Measurements from ENCODE around the gene FAM193A.
"Not testable (repeated sequence)": the region's sequence is repeated elsewhere in the genome, so short reads cannot be mapped to it uniquely, and the experiment has no call there.

The FAM193A gene

DNA sequence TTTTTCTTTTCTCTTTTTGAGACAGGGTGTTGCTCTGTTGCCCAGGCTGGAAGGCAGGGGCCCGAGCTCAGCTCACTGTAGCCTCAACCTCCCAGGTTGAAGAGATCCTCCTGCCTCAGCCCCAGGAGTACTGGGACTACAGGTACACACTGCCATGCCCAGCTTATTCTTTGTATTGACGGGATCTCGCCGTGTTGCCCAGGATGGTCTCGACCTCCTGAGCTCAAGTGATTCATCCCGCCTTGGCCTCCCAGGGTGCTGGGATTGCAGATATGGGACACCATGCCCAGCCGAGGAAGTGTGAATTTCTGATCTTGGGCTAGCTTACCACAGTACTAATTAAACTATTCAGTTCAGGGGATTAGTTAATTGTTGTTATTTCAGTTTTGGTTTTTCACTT, 28.6 kb upstream of the FAM193A start:
- TF ChIP-seq, protein P1, sequence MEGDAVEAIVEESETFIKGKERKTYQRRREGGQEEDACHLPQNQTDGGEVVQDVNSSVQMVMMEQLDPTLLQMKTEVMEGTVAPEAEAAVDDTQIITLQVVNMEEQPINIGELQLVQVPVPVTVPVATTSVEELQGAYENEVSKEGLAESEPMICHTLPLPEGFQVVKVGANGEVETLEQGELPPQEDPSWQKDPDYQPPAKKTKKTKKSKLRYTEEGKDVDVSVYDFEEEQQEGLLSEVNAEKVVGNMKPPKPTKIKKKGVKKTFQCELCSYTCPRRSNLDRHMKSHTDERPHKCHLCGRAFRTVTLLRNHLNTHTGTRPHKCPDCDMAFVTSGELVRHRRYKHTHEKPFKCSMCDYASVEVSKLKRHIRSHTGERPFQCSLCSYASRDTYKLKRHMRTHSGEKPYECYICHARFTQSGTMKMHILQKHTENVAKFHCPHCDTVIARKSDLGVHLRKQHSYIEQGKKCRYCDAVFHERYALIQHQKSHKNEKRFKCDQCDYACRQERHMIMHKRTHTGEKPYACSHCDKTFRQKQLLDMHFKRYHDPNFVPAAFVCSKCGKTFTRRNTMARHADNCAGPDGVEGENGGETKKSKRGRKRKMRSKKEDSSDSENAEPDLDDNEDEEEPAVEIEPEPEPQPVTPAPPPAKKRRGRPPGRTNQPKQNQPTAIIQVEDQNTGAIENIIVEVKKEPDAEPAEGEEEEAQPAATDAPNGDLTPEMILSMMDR (conservative IDR thresholded peaks at IDR 0.05; ENCODE audit: low read length): no peak
- no peak overlapping the region for H3K4me3 ChIP-seq (ENCODE audit: low read length)
- no peak for DNase-seq (ENCODE audit: low read depth)

DNA sequence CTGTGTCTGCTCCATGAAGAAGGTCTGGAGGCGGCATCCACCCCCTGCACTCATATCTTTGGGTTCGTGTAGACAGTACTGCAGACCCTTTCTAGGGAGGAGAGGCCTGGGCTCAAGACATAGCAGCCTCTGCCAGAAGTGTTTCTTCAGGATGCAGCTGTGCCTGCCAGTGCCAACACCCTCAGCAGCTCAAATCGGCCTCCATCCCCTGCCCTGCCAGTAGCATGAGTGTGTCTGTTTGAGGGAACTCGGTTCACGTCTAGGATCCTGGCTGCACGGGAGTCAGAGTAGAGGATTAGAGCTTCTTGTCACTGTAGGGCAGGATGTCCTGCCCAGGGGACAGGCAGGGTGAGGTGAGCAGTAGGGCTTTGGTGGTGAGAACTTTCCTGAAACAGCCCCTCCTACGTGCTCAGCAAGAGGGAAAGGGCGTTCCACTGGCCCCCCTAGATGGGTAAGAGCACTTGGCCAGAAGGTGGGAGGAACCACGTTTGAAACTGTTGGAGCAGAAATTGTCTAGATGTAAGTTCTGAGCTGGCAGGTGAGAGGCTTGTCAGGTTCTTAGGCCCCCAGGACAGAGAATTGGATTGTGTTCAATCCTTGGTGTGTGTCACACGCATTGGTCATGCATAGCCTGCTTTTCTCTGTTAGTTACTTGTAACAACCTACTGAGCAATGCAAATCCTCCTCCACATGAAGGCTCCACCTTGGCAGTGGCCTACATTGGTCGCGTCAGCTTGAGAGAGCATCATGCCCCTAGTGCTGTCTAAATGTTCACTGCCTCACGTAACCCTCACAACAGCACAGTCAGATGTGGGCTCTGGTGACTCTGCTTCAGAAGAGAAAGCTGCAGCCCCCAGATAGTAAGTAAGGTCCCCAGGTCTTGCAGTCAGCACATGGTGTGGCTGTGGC, 25.8 kb upstream of the FAM193A start:
- no peak for DNase-seq (ENCODE audit: low read depth)
- TF ChIP-seq, protein P1 (conservative IDR thresholded peaks at IDR 0.05; ENCODE audit: low read length): no peak
- H3K4me3 ChIP-seq (ENCODE audit: low read length): no peak overlapping the region

GRCh38 chr4:2511645-2512131, 24.8 kb upstream of the FAM193A start:
- TF ChIP-seq, protein P1 (conservative IDR thresholded peaks at IDR 0.05; ENCODE audit: low read length): no peak
- H3K4me3 ChIP-seq (ENCODE audit: low read length): no peak overlapping the region
- no peak for DNase-seq (ENCODE audit: low read depth)

GRCh38 chr4:2512396-2513135, 23.9 kb upstream of the FAM193A start:
- no peak for DNase-seq (ENCODE audit: low read depth)
- H3K4me3 ChIP-seq (ENCODE audit: low read length): no peak overlapping the region

DNA sequence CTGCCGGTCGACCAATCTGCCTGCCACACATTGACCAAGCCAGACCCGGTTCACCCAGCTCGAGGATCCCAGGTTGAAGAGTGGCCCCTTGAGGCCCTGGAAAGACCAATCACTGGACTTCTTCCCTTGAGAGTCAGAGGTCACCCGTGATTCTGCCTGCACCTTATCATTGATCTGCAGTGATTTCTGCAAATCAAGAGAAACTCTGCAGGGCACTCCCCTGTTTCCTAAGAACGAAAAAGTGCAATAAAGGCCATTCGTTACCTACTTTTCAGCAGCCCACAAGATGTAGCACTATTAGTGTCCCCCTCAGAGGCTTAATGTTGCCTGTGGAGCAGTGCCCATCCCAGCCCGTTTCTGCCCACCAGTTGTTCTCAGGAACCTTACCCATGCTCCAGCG, 22.3 kb upstream of the FAM193A start:
- not testable (repeated sequence) for H3K4me3 ChIP-seq (ENCODE audit: low read length); DNase-seq (ENCODE audit: low read depth)

More at GRCh38 chr4:2512396-2513135, 23.9 kb upstream of the FAM193A start:
- TF ChIP-seq, protein P1 (conservative IDR thresholded peaks at IDR 0.05; ENCODE audit: low read length): no peak

- not testable (repeated sequence) for DNase-seq (ENCODE audit: low read depth); H3K4me3 ChIP-seq (ENCODE audit: low read length)
Measured at GRCh38 chr4:2514944-2515343, 21.5 kb upstream of the FAM193A start.

DNA sequence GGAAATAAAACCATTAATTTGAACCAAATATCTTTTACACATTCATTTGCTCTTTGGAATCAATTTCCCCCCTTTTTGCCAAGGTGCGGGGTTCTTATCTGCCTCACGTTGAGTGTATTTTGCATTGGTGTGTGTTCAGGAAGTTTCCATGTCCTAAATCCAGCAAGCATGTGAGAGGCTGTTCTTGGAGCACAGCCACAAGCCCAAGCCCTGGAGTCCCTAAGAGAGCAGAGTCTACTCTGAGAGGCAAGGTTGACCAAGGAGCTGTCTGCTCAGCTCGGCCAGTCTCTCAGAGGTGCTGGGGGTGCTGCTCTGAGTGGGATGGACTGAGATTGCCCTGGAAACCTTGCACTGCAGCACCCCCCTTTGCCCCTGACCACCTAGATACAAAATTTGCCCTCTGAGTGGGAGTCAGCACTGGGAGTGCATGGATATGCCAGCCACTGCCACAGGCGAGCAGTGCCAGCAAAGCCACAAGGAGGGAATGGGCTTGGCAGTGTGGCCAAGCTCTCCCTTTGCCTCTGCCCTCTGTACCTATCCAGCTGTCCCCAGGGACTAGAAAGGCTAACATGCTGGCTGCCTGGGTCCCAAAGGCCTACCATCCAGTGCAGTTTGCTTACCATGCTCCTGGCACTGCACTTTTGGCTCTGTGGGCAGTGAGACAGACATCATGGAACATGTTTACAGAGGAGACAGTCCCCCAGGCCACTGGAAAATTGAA, 20.5 kb upstream of the FAM193A start:
- TF ChIP-seq, protein P1 (conservative IDR thresholded peaks at IDR 0.05; ENCODE audit: low read length): no peak
- no peak for DNase-seq (ENCODE audit: low read depth)
- H3K4me3 ChIP-seq (ENCODE audit: low read length): no peak overlapping the region
